Measurements from ENCODE around the gene NPDC1. TPM values are rescaled to one million over a fixed set of nuclear protein-coding genes. Genes with fewer than 3 reads are reported as not detected.
A peak's percentile ranks its signal among the peaks of the same experiment; 100 is the strongest.

NPDC1 gene
- total and polyA plus RNA-seq, 2 donors (not counting 1 experiment from before 2014, with no cell fraction given): 0.17 to 0.19 TPM

GRCh38 chr9:137077010-137077747 is 31.2 kb upstream of the NPDC1 start, which contains the start of gene UAP1L1:
UAP1L1 (plus strand) TSS chr9:137077517; CDS start chr9:137077533, 16 bp downstream.
- H3K27me3 ChIP-seq (replicated peaks in 1 of 4; ENCODE audit: control extremely low read depth in 1 of 4, control insufficient read depth in 3 of 4, insufficient read depth in 4 of 4, low read length in 3 of 4): no peaks in the 10 kb centered on the region
- peak within 1 kb of the TSS; percentile 81 for H3K4me3 Mint-ChIP-seq
- intact Hi-C loops (cut with micrococcal nuclease): loop anchor here (1.0 kb wide), 1 partner anchor 9 kb away; the partner anchor contains the start of gene MAN1B1
- ChIA-PET POLR2A (interaction anchor here (0.5 to 2.0 kb wide), 6 partner anchors 8 to 293 kb away, joined by 3 to 17 read pairs (median 6); partner anchors contain the start of gene MAN1B1), CTCF (interaction anchor here (1.0 to 2.8 kb wide), 5 partner anchors 9 to 42 kb away, joined by 3 to 13 read pairs (median 4); partner anchors contain the start of gene MAN1B1)
- peaks cover 26% of the 10 kb centered on the region for H4K20me1 ChIP-seq (ENCODE audit: control insufficient read depth, insufficient read depth, low read length, poor library complexity, severe bottlenecking)
- H3K27ac Mint-ChIP-seq: peak within 1 kb of the TSS; percentile 82
- no peaks in the 10 kb centered on the region for H3K9me3 Mint-ChIP-seq (ENCODE audit: insufficient read depth)
- peak within 1 kb of the TSS; percentile 13 to 75 (median 66) for H3K4me3 ChIP-seq (ENCODE audit: control extremely low read depth in 1 of 5, extremely low read depth in 1 of 5, insufficient read depth in 1 of 5, low read depth in 2 of 5, low read length in 4 of 5)
- peak; percentile 72 for ATAC-seq (ENCODE audit: low read depth)
- no peak for TF ChIP-seq EZH2 (IDR thresholded peaks at IDR 0.05; ENCODE audit: borderline replicate concordance, insufficient read depth, low read depth, low read length, poor library complexity, severe bottlenecking)
- no peak for TF ChIP-seq CTCF (IDR thresholded peaks at IDR 0.05)
- 2% methylated on average over 83 of the region's 87 CpGs for WGBS (ENCODE audit: insufficient coverage)
- no peaks in the 10 kb centered on the region for H3K27me3 Mint-ChIP-seq
- peaks cover 19% of the 10 kb centered on the region for H3K4me1 Mint-ChIP-seq
- H3K36me3 ChIP-seq (replicated peaks in 1 of 2; ENCODE audit: control extremely low read depth in 1 of 2, control insufficient read depth in 1 of 2, extremely low read depth in 1 of 2, insufficient read depth in 2 of 2, low read length in 1 of 2): peaks cover 0 to 25% of the 10 kb centered on the region in 2 experiments
- H3K4me2 ChIP-seq (replicated peaks; ENCODE audit: low read depth, low read length, poor library complexity, severe bottlenecking): peak within 1 kb of the TSS; percentile 96
- H3K79me2 ChIP-seq (ENCODE audit: control insufficient read depth, insufficient read depth, low read length): peaks cover 12% of the 10 kb centered on the region
- peak within 1 kb of the TSS; percentile 69 for H2AFZ ChIP-seq (ENCODE audit: insufficient read depth, low read depth, low read length, poor library complexity, severe bottlenecking)
- H3K4me1 ChIP-seq (ENCODE audit: control insufficient read depth in 2 of 2, insufficient read depth in 2 of 2, low read length in 2 of 2): peaks cover 11 to 23% of the 10 kb centered on the region in 2 donors
- H3K9ac ChIP-seq (ENCODE audit: low read length): peak within 1 kb of the TSS; percentile 75
- peak; percentile 85 for DNase-seq
- H3K27ac ChIP-seq (ENCODE audit: low read length in 2 of 2): peak within 1 kb of the TSS; percentile 15 to 82
- no peaks in the 10 kb centered on the region for H3K9me3 ChIP-seq (ENCODE audit: control extremely low read depth in 1 of 3, control insufficient read depth in 2 of 3, insufficient read depth in 1 of 3, low read length in 2 of 3)

Data from B cell (primary cell).